GM23338 (cell line): Measurements from ENCODE around the gene LY86. TPM values are rescaled to one million over a fixed set of nuclear protein-coding genes. Genes with fewer than 3 reads are reported as not detected.

ENCODE experiments used
- ATAC-seq: fragments of 200-7000 bp; cut with Tn5 transposase; 3 replicates; pipeline ENCODE4 v1.9.1; 2020
- DNase-seq: peaks from one replicate; pipeline ENCODE4 v3.0.0-alpha.2; 2015; ENCODE audit warnings: low spot score
- H2AFZ ChIP-seq: fragments of 200-600 bp; sonication (generic); 2 replicates; pipeline ENCODE4 v1.8.0; 2016; ENCODE audit warnings: antibody characterized with exemption, mild to moderate bottlenecking, moderate library complexity
- H3F3A ChIP-seq: fragments of 200-600 bp; sonication (generic); replicated peaks from 2 replicates; pipeline ENCODE4 v1.8.0; 2017; ENCODE audit warnings: antibody characterized with exemption, mixed run types, low read depth
- H3K27ac ChIP-seq: fragments of 200-600 bp; sonication (generic); 2 replicates; pipeline ENCODE4 v1.6.1; 2016; ENCODE audit warnings: low read depth
- H3K27me3 ChIP-seq: fragments of 200-600 bp; sonication (generic); 2 replicates; pipeline ENCODE4 v1.8.0; 2016; ENCODE audit warnings: mild to moderate bottlenecking, mixed run types, moderate library complexity; ENCODE audit not compliant: insufficient read depth
- H3K36me3 ChIP-seq: fragments of 200-600 bp; sonication (generic); 2 replicates; pipeline ENCODE4 v1.8.0; 2016; ENCODE audit warnings: mild to moderate bottlenecking; ENCODE audit not compliant: insufficient read depth
- H3K4me1 ChIP-seq: fragments of 200-600 bp; sonication (generic); 2 replicates; pipeline ENCODE4 v1.8.0; 2016; ENCODE audit warnings: mild to moderate bottlenecking, moderate library complexity; ENCODE audit not compliant: insufficient read depth
- H3K4me2 ChIP-seq: fragments of 200-600 bp; sonication (generic); 2 replicates; pipeline ENCODE4 v1.7.1; 2017; ENCODE audit warnings: mixed run types
- H3K4me3 ChIP-seq: fragments of 200-600 bp; sonication (generic); 2 replicates; pipeline ENCODE4 v1.6.1; 2016; ENCODE audit warnings: mixed run types
- H3K79me2 ChIP-seq: fragments of 200-600 bp; sonication (generic); replicated peaks from 2 replicates; pipeline ENCODE4 v1.8.0; 2017; ENCODE audit warnings: mild to moderate bottlenecking; ENCODE audit not compliant: insufficient read depth
- H3K9me2 ChIP-seq: fragments of 200-600 bp; sonication (generic); 2 replicates; pipeline ENCODE4 v1.8.0; 2017; ENCODE audit not compliant: insufficient read depth
- H4K20me1 ChIP-seq: fragments of 200-600 bp; sonication (generic); replicated peaks from 2 replicates; pipeline ENCODE4 v1.8.0; 2017; ENCODE audit warnings: mild to moderate bottlenecking; ENCODE audit not compliant: insufficient read depth
- H3K27ac Mint-ChIP-seq: 2 replicates; pipeline ENCODE4 v1.8.0; 2020; ENCODE audit warnings: inconsistent platforms, mild to moderate bottlenecking, moderate library complexity, mixed read lengths
- H3K27me3 Mint-ChIP-seq: 3 replicates; pipeline ENCODE4 v1.8.0; 2022; ENCODE audit warnings: low read depth, mild to moderate bottlenecking, moderate library complexity, mixed read lengths, inconsistent platforms; ENCODE audit not compliant: insufficient read depth, poor library complexity
- H3K36me3 Mint-ChIP-seq: 3 replicates; pipeline ENCODE4 v1.8.0; 2021; ENCODE audit warnings: low read depth, mild to moderate bottlenecking, inconsistent platforms, moderate library complexity, mixed read lengths
- H3K4me1 Mint-ChIP-seq: 3 replicates; pipeline ENCODE4 v1.8.0; 2020; ENCODE audit warnings: mild to moderate bottlenecking, inconsistent platforms, mixed read lengths
- H3K4me3 Mint-ChIP-seq: 3 replicates; pipeline ENCODE4 v1.8.0; 2021; ENCODE audit warnings: moderate library complexity, mild to moderate bottlenecking, inconsistent platforms, mixed read lengths
- H3K9me3 Mint-ChIP-seq: 3 replicates; pipeline ENCODE4 v1.8.0; 2020; ENCODE audit warnings: moderate library complexity, mild to moderate bottlenecking, inconsistent platforms, mixed read lengths
- CREB1 ChIP-seq: fragments of 250-450 bp; sonication (Bioruptor Pico); IDR thresholded peaks from 2 replicates; pipeline ENCODE4 v1.5.0; 2020; ENCODE audit warnings: low read depth, mild to moderate bottlenecking, moderate library complexity
- EZH2 ChIP-seq: fragments of 200-600 bp; sonication (generic); IDR thresholded peaks from one replicate; pipeline ENCODE4 v1.8.0; 2017; ENCODE audit warnings: antibody characterized with exemption, mild to moderate bottlenecking, low read depth; ENCODE audit not compliant: unreplicated experiment
- EZH2phosphoT487 ChIP-seq: fragments of 200-600 bp; sonication (generic); IDR thresholded peaks from one replicate; pipeline ENCODE4 v1.8.1; 2018; ENCODE audit warnings: antibody characterized with exemption; ENCODE audit not compliant: unreplicated experiment
- JUNB ChIP-seq: IDR thresholded peaks from one replicate; pipeline ENCODE4 v1.6.1; 2016; ENCODE audit warnings: antibody characterized with exemption; ENCODE audit not compliant: unreplicated experiment
- NANOG ChIP-seq: IDR thresholded peaks from 2 replicates; pipeline ENCODE4 v1.6.1; 2016; ENCODE audit warnings: antibody characterized with exemption, borderline replicate concordance
- POLR2AphosphoS5 ChIP-seq: IDR thresholded peaks from 2 replicates; pipeline ENCODE4 v1.6.1; 2016; ENCODE audit warnings: antibody characterized with exemption, low read depth
- STAT1 ChIP-seq: IDR thresholded peaks from one replicate; pipeline ENCODE4 v1.6.1; 2016; ENCODE audit warnings: antibody characterized with exemption; ENCODE audit not compliant: unreplicated experiment
- ZNF114 ChIP-seq: fragments of 250-450 bp; sonication (Bioruptor Pico); IDR thresholded peaks from 2 replicates; pipeline ENCODE4 v1.5.0; 2020; ENCODE audit warnings: mild to moderate bottlenecking, moderate library complexity
- ZNF331 ChIP-seq: fragments of 250-450 bp; sonication (Bioruptor Pico); IDR thresholded peaks from 2 replicates; pipeline ENCODE4 v1.5.0; 2020; ENCODE audit warnings: low read depth, mild to moderate bottlenecking, moderate library complexity
- polyA plus RNA-seq: library from polyadenylated mRNA; unstranded; fragments of >200 nt; fragmentation: Nextera tagmentation; extraction: Ambion mirVana; gene quantifications from 2 replicates; pipeline ENCODE4 v1.2.1, GENCODE V29; 2016
- total RNA-seq: library from RNA; depleted of rRNA; stranded (reverse); fragments of >200 nt; shearing (Covaris generic); gene quantifications from 2 replicates; pipeline ENCODE4 v1.2.3, GENCODE V29; 2014
- TF ChIP-seq, protein P1 (sequence below), 2 experiments: fragments of 200-600 bp in 1 of 2; sonication (generic) in 1 of 2; conservative IDR thresholded peaks; 2 replicates each; pipeline versions ENCODE4 v1.5.1 to v1.6.1; 2016 to 2017; ENCODE audit warnings: antibody characterized with exemption in 2 of 2, low read depth in 2 of 2, mild to moderate bottlenecking in 2 of 2, moderate library complexity in 1 of 2
- TF ChIP-seq, protein P2 (sequence below): fragments of 250-450 bp; sonication (Bioruptor Pico); IDR thresholded peaks from 2 replicates; pipeline ENCODE4 v1.5.0; 2020; ENCODE audit warnings: mild to moderate bottlenecking, moderate library complexity
- TF ChIP-seq, protein P3 (sequence below): IDR thresholded peaks from 2 replicates; pipeline ENCODE4 v1.6.1; 2016; ENCODE audit warnings: antibody characterized with exemption
- TF ChIP-seq, protein P4 (sequence below): IDR thresholded peaks from one replicate; pipeline ENCODE4 v1.6.1; 2018; ENCODE audit warnings: antibody characterized with exemption; ENCODE audit not compliant: unreplicated experiment

LY86 gene
- total and polyA plus RNA-seq, 2 experiments from 2014 or later = 0.29 TPM; not detected in 1

DNA sequence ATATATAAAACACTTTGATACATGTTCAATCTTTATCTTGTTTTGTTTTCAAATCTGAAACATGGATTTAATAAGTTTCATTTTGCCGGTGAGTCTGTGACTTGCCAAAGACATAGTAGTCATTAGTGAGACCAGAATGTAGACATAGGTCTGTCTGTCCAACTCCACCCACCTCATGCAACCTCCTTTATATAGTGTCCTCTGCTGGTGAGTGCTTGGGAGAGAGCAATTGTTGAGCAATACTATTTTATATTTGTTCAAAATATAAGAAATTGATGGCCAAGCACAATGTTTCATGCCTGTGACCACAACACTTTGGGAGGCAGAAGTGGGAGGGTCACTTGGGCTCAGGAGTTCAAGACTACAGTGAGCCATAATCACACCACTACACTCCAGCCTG is 10.8 kb upstream of the LY86 start:
- no peak overlapping the region for H2AFZ ChIP-seq
- TF ChIP-seq STAT1 (no peak), POLR2AphosphoS5 (no peak), NANOG (no peak), ZNF114 (CRISPR knock-in tag) (no peak), CREB1 (CRISPR knock-in tag) (no peak), EZH2 (no peak), JUNB (no peak), EZH2phosphoT487 (no peak), ZNF331 (no peak)
- TF ChIP-seq, protein P1, sequence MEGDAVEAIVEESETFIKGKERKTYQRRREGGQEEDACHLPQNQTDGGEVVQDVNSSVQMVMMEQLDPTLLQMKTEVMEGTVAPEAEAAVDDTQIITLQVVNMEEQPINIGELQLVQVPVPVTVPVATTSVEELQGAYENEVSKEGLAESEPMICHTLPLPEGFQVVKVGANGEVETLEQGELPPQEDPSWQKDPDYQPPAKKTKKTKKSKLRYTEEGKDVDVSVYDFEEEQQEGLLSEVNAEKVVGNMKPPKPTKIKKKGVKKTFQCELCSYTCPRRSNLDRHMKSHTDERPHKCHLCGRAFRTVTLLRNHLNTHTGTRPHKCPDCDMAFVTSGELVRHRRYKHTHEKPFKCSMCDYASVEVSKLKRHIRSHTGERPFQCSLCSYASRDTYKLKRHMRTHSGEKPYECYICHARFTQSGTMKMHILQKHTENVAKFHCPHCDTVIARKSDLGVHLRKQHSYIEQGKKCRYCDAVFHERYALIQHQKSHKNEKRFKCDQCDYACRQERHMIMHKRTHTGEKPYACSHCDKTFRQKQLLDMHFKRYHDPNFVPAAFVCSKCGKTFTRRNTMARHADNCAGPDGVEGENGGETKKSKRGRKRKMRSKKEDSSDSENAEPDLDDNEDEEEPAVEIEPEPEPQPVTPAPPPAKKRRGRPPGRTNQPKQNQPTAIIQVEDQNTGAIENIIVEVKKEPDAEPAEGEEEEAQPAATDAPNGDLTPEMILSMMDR (conservative IDR thresholded peaks at IDR 0.05; ENCODE audit: low read depth in 2 of 2) = no peak
- TF ChIP-seq, protein P2, sequence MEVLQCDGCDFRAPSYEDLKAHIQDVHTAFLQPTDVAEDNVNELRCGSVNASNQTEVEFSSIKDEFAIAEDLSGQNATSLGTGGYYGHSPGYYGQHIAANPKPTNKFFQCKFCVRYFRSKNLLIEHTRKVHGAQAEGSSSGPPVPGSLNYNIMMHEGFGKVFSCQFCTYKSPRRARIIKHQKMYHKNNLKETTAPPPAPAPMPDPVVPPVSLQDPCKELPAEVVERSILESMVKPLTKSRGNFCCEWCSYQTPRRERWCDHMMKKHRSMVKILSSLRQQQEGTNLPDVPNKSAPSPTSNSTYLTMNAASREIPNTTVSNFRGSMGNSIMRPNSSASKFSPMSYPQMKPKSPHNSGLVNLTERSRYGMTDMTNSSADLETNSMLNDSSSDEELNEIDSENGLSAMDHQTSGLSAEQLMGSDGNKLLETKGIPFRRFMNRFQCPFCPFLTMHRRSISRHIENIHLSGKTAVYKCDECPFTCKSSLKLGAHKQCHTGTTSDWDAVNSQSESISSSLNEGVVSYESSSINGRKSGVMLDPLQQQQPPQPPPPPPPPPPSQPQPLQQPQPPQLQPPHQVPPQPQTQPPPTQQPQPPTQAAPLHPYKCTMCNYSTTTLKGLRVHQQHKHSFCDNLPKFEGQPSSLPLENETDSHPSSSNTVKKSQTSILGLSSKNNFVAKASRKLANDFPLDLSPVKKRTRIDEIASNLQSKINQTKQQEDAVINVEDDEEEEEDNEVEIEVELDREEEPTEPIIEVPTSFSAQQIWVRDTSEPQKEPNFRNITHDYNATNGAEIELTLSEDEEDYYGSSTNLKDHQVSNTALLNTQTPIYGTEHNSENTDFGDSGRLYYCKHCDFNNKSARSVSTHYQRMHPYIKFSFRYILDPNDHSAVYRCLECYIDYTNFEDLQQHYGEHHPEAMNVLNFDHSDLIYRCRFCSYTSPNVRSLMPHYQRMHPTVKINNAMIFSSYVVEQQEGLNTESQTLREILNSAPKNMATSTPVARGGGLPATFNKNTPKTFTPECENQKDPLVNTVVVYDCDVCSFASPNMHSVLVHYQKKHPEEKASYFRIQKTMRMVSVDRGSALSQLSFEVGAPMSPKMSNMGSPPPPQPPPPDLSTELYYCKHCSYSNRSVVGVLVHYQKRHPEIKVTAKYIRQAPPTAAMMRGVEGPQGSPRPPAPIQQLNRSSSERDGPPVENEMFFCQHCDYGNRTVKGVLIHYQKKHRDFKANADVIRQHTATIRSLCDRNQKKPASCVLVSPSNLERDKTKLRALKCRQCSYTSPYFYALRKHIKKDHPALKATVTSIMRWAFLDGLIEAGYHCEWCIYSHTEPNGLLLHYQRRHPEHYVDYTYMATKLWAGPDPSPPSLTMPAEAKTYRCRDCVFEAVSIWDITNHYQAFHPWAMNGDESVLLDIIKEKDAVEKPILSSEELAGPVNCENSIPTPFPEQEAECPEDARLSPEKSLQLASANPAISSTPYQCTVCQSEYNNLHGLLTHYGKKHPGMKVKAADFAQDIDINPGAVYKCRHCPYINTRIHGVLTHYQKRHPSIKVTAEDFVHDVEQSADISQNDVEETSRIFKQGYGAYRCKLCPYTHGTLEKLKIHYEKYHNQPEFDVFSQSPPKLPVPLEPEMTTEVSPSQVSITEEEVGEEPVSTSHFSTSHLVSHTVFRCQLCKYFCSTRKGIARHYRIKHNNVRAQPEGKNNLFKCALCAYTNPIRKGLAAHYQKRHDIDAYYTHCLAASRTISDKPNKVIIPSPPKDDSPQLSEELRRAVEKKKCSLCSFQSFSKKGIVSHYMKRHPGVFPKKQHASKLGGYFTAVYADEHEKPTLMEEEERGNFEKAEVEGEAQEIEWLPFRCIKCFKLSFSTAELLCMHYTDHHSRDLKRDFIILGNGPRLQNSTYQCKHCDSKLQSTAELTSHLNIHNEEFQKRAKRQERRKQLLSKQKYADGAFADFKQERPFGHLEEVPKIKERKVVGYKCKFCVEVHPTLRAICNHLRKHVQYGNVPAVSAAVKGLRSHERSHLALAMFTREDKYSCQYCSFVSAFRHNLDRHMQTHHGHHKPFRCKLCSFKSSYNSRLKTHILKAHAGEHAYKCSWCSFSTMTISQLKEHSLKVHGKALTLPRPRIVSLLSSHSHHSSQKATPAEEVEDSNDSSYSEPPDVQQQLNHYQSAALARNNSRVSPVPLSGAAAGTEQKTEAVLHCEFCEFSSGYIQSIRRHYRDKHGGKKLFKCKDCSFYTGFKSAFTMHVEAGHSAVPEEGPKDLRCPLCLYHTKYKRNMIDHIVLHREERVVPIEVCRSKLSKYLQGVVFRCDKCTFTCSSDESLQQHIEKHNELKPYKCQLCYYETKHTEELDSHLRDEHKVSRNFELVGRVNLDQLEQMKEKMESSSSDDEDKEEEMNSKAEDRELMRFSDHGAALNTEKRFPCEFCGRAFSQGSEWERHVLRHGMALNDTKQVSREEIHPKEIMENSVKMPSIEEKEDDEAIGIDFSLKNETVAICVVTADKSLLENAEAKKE = no peak
- TF ChIP-seq, protein P3, sequence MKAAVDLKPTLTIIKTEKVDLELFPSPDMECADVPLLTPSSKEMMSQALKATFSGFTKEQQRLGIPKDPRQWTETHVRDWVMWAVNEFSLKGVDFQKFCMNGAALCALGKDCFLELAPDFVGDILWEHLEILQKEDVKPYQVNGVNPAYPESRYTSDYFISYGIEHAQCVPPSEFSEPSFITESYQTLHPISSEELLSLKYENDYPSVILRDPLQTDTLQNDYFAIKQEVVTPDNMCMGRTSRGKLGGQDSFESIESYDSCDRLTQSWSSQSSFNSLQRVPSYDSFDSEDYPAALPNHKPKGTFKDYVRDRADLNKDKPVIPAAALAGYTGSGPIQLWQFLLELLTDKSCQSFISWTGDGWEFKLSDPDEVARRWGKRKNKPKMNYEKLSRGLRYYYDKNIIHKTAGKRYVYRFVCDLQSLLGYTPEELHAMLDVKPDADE = no peak
- TF ChIP-seq, protein P4, sequence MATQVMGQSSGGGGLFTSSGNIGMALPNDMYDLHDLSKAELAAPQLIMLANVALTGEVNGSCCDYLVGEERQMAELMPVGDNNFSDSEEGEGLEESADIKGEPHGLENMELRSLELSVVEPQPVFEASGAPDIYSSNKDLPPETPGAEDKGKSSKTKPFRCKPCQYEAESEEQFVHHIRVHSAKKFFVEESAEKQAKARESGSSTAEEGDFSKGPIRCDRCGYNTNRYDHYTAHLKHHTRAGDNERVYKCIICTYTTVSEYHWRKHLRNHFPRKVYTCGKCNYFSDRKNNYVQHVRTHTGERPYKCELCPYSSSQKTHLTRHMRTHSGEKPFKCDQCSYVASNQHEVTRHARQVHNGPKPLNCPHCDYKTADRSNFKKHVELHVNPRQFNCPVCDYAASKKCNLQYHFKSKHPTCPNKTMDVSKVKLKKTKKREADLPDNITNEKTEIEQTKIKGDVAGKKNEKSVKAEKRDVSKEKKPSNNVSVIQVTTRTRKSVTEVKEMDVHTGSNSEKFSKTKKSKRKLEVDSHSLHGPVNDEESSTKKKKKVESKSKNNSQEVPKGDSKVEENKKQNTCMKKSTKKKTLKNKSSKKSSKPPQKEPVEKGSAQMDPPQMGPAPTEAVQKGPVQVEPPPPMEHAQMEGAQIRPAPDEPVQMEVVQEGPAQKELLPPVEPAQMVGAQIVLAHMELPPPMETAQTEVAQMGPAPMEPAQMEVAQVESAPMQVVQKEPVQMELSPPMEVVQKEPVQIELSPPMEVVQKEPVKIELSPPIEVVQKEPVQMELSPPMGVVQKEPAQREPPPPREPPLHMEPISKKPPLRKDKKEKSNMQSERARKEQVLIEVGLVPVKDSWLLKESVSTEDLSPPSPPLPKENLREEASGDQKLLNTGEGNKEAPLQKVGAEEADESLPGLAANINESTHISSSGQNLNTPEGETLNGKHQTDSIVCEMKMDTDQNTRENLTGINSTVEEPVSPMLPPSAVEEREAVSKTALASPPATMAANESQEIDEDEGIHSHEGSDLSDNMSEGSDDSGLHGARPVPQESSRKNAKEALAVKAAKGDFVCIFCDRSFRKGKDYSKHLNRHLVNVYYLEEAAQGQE = no peak
- no peaks in the 10 kb centered on the region for H3F3A ChIP-seq
- Mint-ChIP-seq H3K9me3 (peaks cover 15% of the 10 kb centered on the region), H3K36me3 (no peaks in the 10 kb centered on the region; the same call in 2 of the 3 replicates), H3K27me3 (peaks cover 5% of the 10 kb centered on the region), H3K4me3 (no peak overlapping the region), H3K4me1 (no peaks in the 10 kb centered on the region), H3K27ac (no peak overlapping the region)
- no peak overlapping the region for H3K4me3 ChIP-seq
- H3K27me3 ChIP-seq = no peaks in the 10 kb centered on the region
- no peak overlapping the region for H3K27ac ChIP-seq
- no peak overlapping the region for H3K4me2 ChIP-seq
- no peaks in the 10 kb centered on the region for H4K20me1 ChIP-seq
- no peaks in the 10 kb centered on the region for H3K79me2 ChIP-seq
- no peaks in the 10 kb centered on the region for H3K9me2 ChIP-seq
- no peaks in the 10 kb centered on the region for H3K4me1 ChIP-seq
- no peaks in the 10 kb centered on the region for H3K36me3 ChIP-seq
- ATAC-seq = no peak
- DNase-seq = no peak
